IPS DF 4.7 (cell line): ENCODE measurements around the gene RASEF.

Experiments used
- DNase-seq: peaks from one replicate; pipeline ENCODE4 v3.0.0-alpha.2; 2013; ENCODE audit warnings: low spot score; ENCODE audit errors: extremely low read depth

RASEF gene

GRCh38 chr9:83013867-83014605, 48.9 kb downstream of the RASEF start:
- no peak for DNase-seq

- no peak for DNase-seq
Observed at GRCh38 chr9:83012922-83013838, 49.8 kb downstream of the RASEF start.

DNA sequence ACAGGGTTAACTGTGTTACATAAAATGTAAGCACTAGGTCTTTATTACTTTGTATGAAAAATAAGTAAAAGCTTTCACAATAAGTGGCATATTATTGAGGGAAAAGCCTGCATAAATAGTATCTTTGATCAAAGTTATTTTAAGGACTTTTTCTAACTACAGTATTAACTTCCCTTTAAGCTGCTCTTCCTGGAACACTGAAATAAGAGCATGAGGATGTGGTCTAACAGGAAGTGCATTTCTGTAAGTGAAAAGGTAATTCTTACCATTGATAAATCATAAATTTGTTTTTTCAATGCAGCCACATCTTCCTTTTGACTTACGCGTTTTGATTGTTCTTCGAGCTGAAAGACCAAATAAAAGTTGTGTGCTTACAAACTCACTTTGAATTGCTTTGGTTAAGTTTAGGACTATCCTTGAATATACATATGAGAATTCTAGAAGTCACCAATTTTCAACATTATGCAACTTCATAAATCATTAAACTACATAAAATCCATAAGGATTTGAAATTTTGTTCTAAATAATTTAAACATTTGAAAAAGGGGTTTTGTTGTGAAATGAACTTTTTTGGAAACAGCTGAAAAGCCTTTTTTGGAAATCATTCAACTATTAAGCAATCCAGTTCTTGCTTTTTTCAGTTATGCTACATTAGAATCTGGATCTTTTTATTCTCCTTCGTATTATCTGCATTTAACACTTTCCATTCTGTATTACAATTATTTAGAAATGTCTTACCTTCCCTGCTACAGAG, 50.6 kb downstream of the RASEF start:
- no peak for DNase-seq

GRCh38 chr9:83011611-83012010, 51.3 kb downstream of the RASEF start:
- no peak for DNase-seq

GRCh38 chr9:83007521-83008300, 55.2 kb downstream of the RASEF start:
- no peak for DNase-seq

DNA sequence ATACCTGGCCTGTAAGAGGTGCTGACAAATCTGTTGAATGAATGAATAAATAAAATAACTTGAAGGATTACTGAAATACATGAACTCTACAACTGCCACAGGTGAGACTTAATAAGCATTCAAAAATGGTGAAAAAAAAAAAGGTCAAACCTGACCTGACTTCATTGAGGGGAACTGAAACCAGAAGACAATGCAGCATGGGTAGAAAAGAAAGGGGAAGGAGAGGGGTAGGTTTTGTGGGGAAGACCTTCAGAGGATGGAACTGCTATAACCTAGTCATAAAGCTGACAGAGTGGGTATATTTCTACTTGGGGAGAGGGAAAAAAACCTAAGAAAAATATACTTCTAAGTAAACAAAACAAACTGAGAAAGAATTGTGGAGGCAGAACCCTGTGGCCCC, 56.6 kb downstream of the RASEF start:
- DNase-seq, result no peak

GRCh38 chr9:83005963-83006362, 57.0 kb downstream of the RASEF start:
- DNase-seq, result no peak

GRCh38 chr9:83005361-83005760, 57.6 kb downstream of the RASEF start:
- DNase-seq, result no peak

- no peak for DNase-seq
Observed at GRCh38 chr9:83002329-83002728, 60.6 kb downstream of the RASEF start.

- no peak for DNase-seq
Observed at GRCh38 chr9:83000765-83001164, 62.2 kb downstream of the RASEF start.

GRCh38 chr9:82998409-82998808, 64.5 kb downstream of the RASEF start:
- no peak for DNase-seq

GRCh38 chr9:82997476-82998140, 65.3 kb downstream of the RASEF start:
- DNase-seq, result no peak

- no peak for DNase-seq
Observed at GRCh38 chr9:82996941-82997340, 66.0 kb downstream of the RASEF start.

DNA sequence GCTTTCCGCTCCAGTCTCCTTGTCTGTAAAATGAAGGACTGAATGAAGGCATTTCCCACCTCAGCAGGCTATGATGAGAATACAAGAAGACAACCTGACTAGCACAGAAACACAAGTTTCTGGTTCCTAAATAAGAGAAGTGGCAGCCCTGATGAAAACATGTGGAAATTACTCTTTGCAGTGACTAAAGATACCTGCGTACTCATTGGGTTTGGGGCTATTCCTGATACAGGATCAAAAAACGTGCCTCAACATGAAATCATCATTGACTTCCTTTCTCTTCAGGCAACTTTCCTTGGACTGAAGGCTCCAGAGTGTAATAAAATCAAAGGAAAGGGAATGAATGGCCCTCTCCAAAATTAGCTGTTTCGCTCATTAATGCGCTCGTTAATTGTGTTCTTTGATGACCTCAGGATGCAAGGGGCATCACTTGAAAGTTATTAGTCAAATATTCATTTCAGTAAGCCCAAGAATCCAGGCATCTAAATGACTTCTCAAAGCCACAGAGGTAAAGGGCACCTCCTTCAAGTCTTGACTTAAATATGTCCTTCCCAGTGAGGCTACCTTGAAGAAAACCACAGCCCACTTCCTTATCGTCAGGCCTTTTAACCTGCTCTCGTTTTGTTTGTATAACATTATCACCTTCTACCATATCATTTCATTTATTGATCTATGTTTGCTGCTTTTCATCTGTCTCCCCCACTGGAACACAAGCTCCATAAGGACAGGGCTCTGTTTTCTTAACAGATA, 68.9 kb downstream of the RASEF start:
- no peak for DNase-seq

DNA sequence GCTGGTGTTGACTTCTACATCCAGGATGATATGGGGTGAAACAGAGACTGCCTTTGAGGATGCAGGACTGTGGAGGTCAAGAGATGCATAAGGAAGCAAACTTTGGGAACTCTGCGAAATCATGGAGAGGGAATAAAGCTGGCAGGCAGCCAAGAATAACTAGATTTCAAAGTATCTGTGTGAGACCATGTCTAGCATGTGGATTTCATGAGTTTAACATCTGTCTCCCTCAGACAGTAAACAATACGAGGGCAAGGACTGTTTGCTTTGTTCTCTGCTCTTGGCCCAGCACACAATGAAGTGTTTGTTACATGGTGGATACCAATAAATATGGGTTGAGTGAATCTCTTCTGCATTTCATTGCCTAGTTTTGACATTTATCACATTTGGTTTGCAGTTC, 71.3 kb downstream of the RASEF start:
- no peak for DNase-seq

GRCh38 chr9:82989929-82990328, 73.0 kb downstream of the RASEF start:
- no peak for DNase-seq

GRCh38 chr9:82988488-82988887, 74.5 kb downstream of the RASEF start:
- DNase-seq, result no peak

DNA sequence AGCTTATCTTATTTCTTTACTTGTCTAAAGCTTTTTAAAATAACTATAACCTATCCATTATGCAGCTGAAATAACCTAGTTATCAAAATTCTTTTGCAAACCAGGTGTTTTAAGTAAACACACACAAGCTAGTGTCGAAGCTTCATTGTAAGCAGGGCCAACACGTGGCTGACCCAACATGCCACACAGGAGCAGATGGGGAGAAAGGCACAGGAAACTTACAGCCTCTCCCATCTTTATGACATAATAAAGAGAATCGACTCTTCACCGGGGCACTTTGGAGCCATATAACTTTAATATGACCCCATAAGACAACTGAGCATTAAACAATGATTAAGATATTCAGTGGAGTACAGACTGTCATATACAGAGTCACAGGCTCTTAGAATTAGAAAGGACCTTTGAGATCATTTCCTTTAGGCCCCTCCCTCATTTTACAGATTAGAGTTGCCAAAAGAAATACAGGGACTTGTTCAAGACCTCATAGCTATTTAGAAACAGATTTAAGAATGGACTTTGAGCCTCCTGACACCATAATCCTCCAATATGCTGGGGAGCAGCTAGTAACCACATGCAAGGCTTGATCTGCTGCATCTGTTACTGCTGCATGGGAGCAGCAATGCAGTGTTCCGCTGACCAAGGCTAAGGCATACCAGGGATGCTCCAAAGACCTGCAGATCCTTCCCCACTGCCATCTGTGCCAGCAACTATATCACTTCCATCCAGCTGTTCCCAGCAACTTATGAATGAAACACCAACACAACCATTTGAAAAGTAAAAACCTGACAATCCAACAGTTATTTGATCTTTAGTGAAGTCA, 75.4 kb downstream of the RASEF start:
- no peak for DNase-seq

DNA sequence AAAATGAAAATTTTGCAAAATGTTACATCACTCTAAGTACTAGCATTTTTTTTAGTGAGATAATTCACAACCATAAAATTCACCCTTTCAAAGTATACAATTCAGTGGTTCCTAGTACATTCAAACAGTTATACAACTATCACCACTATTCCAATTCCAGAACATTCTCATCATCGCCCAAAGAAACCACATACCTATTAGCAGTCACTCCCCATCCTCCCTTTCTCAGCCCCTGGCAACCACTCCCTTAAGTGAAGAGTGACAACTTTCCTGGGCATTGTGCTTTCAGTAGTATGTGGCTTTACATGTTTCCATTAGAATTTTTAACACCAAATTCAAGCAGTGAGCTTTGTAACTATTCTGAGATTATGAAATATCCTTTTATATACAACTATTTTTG, 81.4 kb downstream of the RASEF start:
- no peak for DNase-seq
